AG04450 (cell line): ENCODE results near the gene PGM1. TPM values are rescaled to one million over a fixed set of nuclear protein-coding genes. Genes with fewer than 3 reads are reported as not detected.

Experiments
- CTCF ChIA-PET: fragments of 300-600, 350-600 bp; formaldehyde crosslinking; extraction: SDS; loops from one replicate; lab custom pipeline; 2022; ENCODE audit warnings: antibody characterized with exemption, inconsistent platforms; lab: Charles Lee
- POLR2A ChIA-PET: fragments of 350-600 bp; formaldehyde crosslinking; extraction: SDS; loops from one replicate; lab custom pipeline; 2021; ENCODE audit warnings: antibody characterized with exemption, inconsistent platforms; lab: Yijun Ruan, JAX
- DNase-seq: peaks from one replicate; pipeline ENCODE4 v3.0.0-alpha.2; 2011; ENCODE audit warnings: low read depth, low spot score
- H3K27ac ChIP-seq: one replicate; pipeline ENCODE4 v1.5.1; 2012; ENCODE audit warnings: low read depth, low read length, control low read depth
- H3K27me3 ChIP-seq: one replicate; pipeline ENCODE4 v1.6.0; 2012; ENCODE audit warnings: low read length; ENCODE audit not compliant: control insufficient read depth, insufficient read depth
- H3K4me3 ChIP-seq: 2 replicates; pipeline ENCODE4 v1.5.1; 2011; ENCODE audit warnings: mild to moderate bottlenecking, low read depth, low read length, control low read depth
- H3K9me3 ChIP-seq: 2 replicates; pipeline ENCODE4 v1.5.1; 2012; ENCODE audit warnings: low read length; ENCODE audit not compliant: control insufficient read depth, insufficient read depth
- CTCF ChIP-seq: IDR thresholded peaks from 2 replicates; pipeline ENCODE4 v1.5.1; 2011; ENCODE audit warnings: low read depth, low read length, control low read depth, inconsistent platforms
- polyA plus RNA-seq: library from polyadenylated mRNA; depleted of rRNA; stranded (reverse); fragments of >200 nt; gene quantifications from 2 replicates; pipeline ENCODE4 v1.2.3, GENCODE V29; 2011

PGM1 gene
- polyA plus RNA-seq, 1 experiment = 25.0 TPM

- ChIA-PET POLR2A (no interaction called here), CTCF (interaction anchor here (1.1 to 2.5 kb wide), 3 partner anchors 22 to 576 kb away, joined by 3 to 6 read pairs (median 3); no protein-coding TSS in a partner anchor)
- no peak for DNase-seq
- TF ChIP-seq CTCF = no peak
- Histone ChIP-seq H3K27me3 (no peaks in the 10 kb centered on the region), H3K4me3 (no peak overlapping the region), H3K9me3 (peaks cover 3% of the 10 kb centered on the region; the same call in 1 of the 2 replicates), H3K27ac (no peak overlapping the region)
Measured at GRCh38 chr1:63670164-63670563, 77.0 kb downstream of the PGM1 start.

GRCh38 chr1:63671514-63671913, 78.3 kb downstream of the PGM1 start:
- H3K27ac ChIP-seq = no peak overlapping the region
- DNase-seq = no peak
- POLR2A ChIA-PET = no interaction called here
- no peaks in the 10 kb centered on the region for H3K9me3 ChIP-seq
- CTCF ChIA-PET = interaction anchor here (1.1 to 2.5 kb wide), 4 partner anchors 8 to 575 kb away, joined by 3 to 6 read pairs (median 4); no protein-coding TSS in a partner anchor
- no peak for TF ChIP-seq CTCF
- H3K4me3 ChIP-seq = no peak overlapping the region
- no peaks in the 10 kb centered on the region for H3K27me3 ChIP-seq

GRCh38 chr1:63674238-63674864, 81.1 kb downstream of the PGM1 start:
- H3K27ac ChIP-seq = no peak overlapping the region
- CTCF ChIA-PET = interaction anchor here (0.5 to 5.6 kb wide), 39 partner anchors 9 to 570 kb away, joined by 3 to 141 read pairs (median 4); no protein-coding TSS in a partner anchor
- POLR2A ChIA-PET = interaction anchor here (0.8 to 1.1 kb wide), 3 partner anchors 10 to 509 kb away, joined by 3 read pairs; no protein-coding TSS in a partner anchor

GRCh38 chr1:63674865-63675419, 81.7 kb downstream of the PGM1 start:
- H3K27ac ChIP-seq = no peak overlapping the region
- no peak for DNase-seq
- no peak overlapping the region for H3K4me3 ChIP-seq
- ChIA-PET POLR2A (interaction anchor here (0.8 to 1.1 kb wide), 2 partner anchors 13 to 508 kb away, joined by 3 read pairs; no protein-coding TSS in a partner anchor), CTCF (interaction anchor here (0.6 to 5.6 kb wide), 37 partner anchors 9 to 570 kb away, joined by 3 to 141 read pairs (median 4); no protein-coding TSS in a partner anchor)
- no peak for TF ChIP-seq CTCF
- H3K27me3 ChIP-seq = no peaks in the 10 kb centered on the region
- H3K9me3 ChIP-seq = peaks cover 8% of the 10 kb centered on the region; the same call in 1 of the 2 replicates

More at GRCh38 chr1:63674238-63674864, 81.1 kb downstream of the PGM1 start:
- Histone ChIP-seq H3K27me3 (no peaks in the 10 kb centered on the region), H3K4me3 (no peak overlapping the region), H3K9me3 (peaks cover 4% of the 10 kb centered on the region; the same call in 1 of the 2 replicates)
- peak; percentile 74 for DNase-seq
- TF ChIP-seq CTCF = peak; percentile 85
